Testis (tissue), 2 donors: Measurements from ENCODE around the gene IRF2.

Experiments
- CTCF ChIP-seq, 3 experiments: fragments of 450-650 bp in 2 of 3; fragments of 200-600 bp in 1 of 3; sonication (generic) in 1 of 3; IDR thresholded peaks; one replicate each; pipeline ENCODE4 v1.5.1; 2016 to 2019; ENCODE audit warnings: antibody characterized with exemption in 3 of 3, mild to moderate bottlenecking in 2 of 3, moderate library complexity in 1 of 3
- POLR2A ChIP-seq: fragments of 450-650 bp; IDR thresholded peaks from one replicate; pipeline ENCODE4 v1.6.1; 2017; ENCODE audit warnings: antibody characterized with exemption, mild to moderate bottlenecking, moderate library complexity

- no peak for TF ChIP-seq CTCF (IDR thresholded peaks at IDR 0.05)
- no peak for TF ChIP-seq POLR2A
Measured at GRCh38 chr4:184434501-184435066, 39.8 kb downstream of the IRF2 start.
